Suprapubic skin (tissue), 4 donors: ENCODE measurements around the gene IL31.

ENCODE experiments used
- CTCF ChIP-seq, 2 donors: fragments of 200-600 bp in 1 of 2; fragments of 450-650 bp in 1 of 2; sonication (generic) in 1 of 2; IDR thresholded peaks; one replicate each; pipeline ENCODE4 v1.5.1; 2016 to 2019; ENCODE audit warnings: antibody characterized with exemption in 2 of 2, mild to moderate bottlenecking in 1 of 2, moderate library complexity in 1 of 2
- EP300 ChIP-seq: sonication (generic); formaldehyde crosslinking; IDR thresholded peaks from one replicate; pipeline ENCODE4 v1.6.1; 2017; ENCODE audit warnings: antibody characterized with exemption
- POLR2A ChIP-seq, 2 donors: fragments of 450-650 bp; IDR thresholded peaks; one replicate each; pipeline ENCODE4 v1.6.1; 2017; ENCODE audit warnings: antibody characterized with exemption in 2 of 2, mild to moderate bottlenecking in 2 of 2, moderate library complexity in 2 of 2
- POLR2AphosphoS5 ChIP-seq, 3 donors: sonication (generic); formaldehyde crosslinking; IDR thresholded peaks; one replicate each; pipeline ENCODE4 v1.6.1; 2017; ENCODE audit warnings: antibody characterized with exemption in 3 of 3

GRCh38 chr12:122147514-122148290, 26.3 kb downstream of the IL31 start:
- TF ChIP-seq CTCF (IDR thresholded peaks at IDR 0.05): no peak
- TF ChIP-seq POLR2AphosphoS5 (IDR thresholded peaks at IDR 0.05): no peak
- no peak for TF ChIP-seq EP300
- TF ChIP-seq POLR2A (IDR thresholded peaks at IDR 0.05): no peak
